Measurements from ENCODE around the gene DDI1. TPM values are rescaled to one million over a fixed set of nuclear protein-coding genes. Genes with fewer than 3 reads are reported as not detected.

The DDI1 gene
- total RNA-seq, 4 donors from 2014 or later: 0.33 TPM; not detected in 3

DNA sequence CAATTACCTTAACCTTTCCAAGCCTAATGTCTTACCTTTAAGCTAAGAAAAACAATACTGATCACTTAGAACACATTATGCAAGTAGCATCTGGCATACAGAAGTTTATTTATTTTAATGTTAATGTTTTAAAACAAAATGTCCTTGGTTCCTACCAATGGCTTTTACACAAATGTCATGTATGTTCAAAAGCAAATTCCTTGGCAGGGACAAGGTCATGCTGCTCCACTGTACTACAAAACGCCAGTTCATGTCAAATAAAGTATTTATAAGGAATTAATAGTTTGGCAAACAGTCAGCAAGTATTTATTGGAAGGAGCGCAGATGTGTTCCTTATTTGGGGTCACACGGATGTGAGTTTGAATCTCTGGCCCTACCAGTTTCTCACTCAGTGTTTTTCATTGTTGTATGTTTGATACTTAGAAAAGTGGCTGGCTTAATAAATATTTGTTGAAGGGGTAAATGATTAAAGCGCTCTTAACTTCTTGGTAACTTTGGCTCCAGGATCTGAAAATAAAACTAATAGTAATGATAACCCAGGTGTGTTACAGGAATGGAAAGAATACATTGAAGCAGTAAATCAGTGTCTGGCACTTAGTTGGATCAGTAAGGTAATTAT is 18.6 kb downstream of the DDI1 start:
- TF ChIP-seq, protein P1, sequence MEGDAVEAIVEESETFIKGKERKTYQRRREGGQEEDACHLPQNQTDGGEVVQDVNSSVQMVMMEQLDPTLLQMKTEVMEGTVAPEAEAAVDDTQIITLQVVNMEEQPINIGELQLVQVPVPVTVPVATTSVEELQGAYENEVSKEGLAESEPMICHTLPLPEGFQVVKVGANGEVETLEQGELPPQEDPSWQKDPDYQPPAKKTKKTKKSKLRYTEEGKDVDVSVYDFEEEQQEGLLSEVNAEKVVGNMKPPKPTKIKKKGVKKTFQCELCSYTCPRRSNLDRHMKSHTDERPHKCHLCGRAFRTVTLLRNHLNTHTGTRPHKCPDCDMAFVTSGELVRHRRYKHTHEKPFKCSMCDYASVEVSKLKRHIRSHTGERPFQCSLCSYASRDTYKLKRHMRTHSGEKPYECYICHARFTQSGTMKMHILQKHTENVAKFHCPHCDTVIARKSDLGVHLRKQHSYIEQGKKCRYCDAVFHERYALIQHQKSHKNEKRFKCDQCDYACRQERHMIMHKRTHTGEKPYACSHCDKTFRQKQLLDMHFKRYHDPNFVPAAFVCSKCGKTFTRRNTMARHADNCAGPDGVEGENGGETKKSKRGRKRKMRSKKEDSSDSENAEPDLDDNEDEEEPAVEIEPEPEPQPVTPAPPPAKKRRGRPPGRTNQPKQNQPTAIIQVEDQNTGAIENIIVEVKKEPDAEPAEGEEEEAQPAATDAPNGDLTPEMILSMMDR (IDR thresholded peaks at IDR 0.05; ENCODE audit: low read depth): no peak

DNA sequence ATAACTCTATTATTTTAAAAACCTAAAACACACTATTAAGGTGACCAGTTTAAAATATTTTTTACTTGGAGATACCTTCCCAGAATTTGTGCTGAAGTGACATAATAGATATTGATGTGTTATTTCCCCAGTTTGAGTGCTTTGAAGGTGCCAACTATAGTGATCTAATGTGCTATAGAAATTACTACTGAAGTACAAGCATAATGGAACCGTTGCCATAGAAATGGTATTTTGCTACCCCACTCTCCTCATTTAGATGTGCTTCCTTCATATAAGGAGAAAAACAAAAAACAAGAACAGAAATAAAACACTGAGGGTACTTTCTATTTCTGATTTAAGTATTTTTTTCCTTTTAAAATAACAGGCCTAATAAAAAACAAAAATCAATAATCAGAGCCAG is 19.2 kb downstream of the DDI1 start:
- TF ChIP-seq, protein P1 (IDR thresholded peaks at IDR 0.05; ENCODE audit: low read depth): no peak

DNA sequence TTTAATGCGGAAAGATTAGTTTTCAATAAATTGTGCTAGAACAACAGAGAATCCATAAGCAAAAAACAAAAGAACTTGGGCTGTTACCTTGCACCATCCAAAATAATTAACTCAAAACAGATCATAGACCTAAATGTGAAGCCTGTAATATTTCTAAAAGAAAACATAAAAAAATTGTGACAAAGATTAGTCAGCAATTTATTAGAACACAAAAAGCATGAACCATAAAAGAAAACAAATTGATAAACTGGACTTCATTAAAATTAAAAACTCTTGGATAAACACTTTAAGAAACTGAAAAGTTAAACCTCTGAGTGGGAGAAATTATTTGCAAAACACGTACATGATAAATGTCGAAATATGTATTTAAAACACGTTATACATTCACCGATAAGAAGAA is 21.5 kb downstream of the DDI1 start:
- TF ChIP-seq, protein P1 (IDR thresholded peaks at IDR 0.05; ENCODE audit: low read depth): no peak

DNA sequence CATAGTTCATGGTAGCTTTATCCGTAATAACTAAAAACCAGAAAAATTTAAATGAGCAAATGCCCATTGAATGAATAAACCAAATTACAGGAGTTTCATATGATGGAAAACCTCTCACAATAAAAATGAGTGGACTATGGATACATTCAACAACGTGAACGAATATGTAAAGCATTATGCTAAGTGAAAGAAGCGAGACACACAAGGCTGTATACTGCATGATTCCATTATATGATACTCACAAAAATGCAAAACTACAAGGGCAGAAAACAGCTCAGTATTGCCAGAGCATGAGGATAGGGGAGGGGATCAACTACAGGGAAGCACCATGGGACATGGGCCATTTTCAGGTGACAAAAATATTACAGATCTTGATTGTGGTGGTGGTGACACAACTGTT is 22.2 kb downstream of the DDI1 start:
- TF ChIP-seq, protein P1 (IDR thresholded peaks at IDR 0.05; ENCODE audit: low read depth): no peak

DNA sequence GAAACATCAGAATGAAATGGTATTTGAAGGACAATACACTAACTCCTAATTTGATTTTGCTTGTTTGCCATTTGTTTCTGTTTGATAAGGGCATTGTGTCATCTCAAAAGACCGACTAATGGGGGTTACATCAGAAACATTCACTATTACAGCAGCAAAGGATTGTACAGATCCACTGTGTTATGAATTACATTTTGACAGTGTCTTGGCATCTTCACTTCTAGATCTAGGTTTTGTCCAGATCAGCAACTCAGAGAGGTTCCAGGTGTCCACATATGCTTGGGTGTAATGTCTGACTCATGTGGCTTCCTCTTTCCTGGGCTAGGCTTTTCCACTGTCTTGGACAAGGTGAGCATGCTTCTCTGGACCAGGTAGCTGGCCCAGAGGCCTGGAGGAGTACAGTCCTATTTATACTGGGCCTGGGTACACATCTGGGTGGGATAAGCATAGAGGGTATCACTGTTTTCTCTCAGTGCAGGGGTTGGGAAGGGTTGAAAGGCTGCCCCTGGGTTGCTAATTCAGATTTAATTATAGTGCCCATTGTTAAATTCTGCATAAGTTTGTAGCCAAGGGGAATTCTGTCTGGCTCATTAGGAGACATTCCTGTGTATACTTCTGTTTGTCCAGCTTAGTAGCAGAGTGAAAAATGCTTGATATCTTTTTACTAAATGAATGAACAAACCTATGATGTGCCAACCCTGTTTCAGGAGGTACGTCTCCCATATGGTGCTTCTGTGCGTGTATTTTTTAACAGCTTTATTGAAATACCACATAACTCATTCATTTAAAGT is 23.8 kb downstream of the DDI1 start:
- TF ChIP-seq, protein P1 (IDR thresholded peaks at IDR 0.05; ENCODE audit: low read depth): no peak

DNA sequence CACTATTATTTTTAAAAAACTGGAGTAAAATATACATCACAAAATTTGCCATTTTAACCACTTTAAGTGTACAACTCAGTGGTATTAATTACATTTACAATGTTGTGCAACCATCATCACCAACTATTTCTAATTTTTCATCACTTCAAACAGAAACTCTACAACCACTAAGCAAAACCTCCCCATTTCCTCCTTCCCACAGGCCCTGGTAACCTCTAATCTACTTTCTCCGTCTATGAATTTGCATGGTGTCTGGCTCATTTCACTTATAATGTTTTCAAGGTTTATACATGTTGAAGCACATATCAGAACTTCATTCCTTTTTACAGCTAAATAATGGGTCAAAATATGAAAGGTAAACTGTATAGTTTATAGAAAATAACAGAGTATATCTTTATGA is 24.4 kb downstream of the DDI1 start:
- TF ChIP-seq, protein P1 (IDR thresholded peaks at IDR 0.05; ENCODE audit: low read depth): no peak

DNA sequence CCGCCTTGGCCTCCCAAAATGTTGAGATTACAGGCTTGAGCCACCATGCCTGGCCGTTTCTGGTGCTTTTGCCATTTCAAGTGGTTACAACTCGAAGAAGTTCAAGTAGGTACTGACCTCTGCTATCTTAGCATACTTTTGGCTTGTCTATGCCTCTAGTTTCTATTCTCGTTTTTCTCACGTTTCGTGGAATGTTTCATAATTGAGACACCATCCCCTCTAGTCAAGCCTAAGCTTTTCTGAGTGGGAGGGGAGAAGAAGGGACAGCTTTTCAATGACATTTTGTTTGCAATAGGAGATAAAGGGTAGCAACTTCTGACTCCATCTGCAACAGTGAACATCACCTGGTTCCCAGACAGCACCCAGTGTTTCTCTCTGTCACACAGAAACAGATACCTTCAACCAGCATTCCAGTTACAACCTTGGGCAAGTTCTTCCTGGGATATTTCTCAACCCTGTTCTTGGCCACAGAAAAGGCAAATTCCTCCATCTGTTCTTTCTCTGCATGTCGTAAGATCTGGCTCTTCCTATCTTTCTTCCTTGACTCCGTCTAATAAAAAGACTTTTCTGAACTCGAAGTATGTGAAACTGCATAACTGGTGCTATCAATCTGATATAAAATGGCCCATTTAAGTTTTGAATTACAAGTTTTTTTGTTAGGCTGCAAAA is 25.5 kb downstream of the DDI1 start:
- TF ChIP-seq, protein P1 (IDR thresholded peaks at IDR 0.05; ENCODE audit: low read depth): no peak

All from subcutaneous adipose tissue (tissue), 4 donors.